Right atrium auricular region (tissue), 2 donors: ENCODE data around the gene TPST2. TPM values are rescaled to one million over a fixed set of nuclear protein-coding genes. Genes with fewer than 3 reads are reported as not detected.

Source experiments
- DNase-seq: peaks from one replicate; pipeline ENCODE4 v3.0.0-alpha.2; 2019; ENCODE audit warnings: low spot score
- H3K27ac ChIP-seq, 2 donors: fragments of 200-600 bp; sonication (generic); 1 replicate in 1 of 2; 2 replicates in 1 of 2; pipeline ENCODE4 v1.5.1; 2016 to 2019
- H3K27me3 ChIP-seq, 2 donors: fragments of 200-600 bp; sonication (generic); one replicate each; pipeline versions ENCODE4 v1.5.1 to v1.6.0; 2017 to 2019
- H3K36me3 ChIP-seq: fragments of 200-600 bp; sonication (generic); one replicate; pipeline ENCODE4 v1.5.1; 2016
- H3K4me1 ChIP-seq, 2 donors: fragments of 200-600 bp; sonication (generic); one replicate each; pipeline versions ENCODE4 v1.5.1 to v1.6.0; 2017 to 2019
- H3K4me3 ChIP-seq, 2 donors: fragments of 200-600 bp; sonication (generic); 1 replicate in 1 of 2; 2 replicates in 1 of 2; pipeline ENCODE4 v1.5.1; 2017 to 2019; ENCODE audit warnings: mild to moderate bottlenecking in 1 of 2, moderate library complexity in 1 of 2
- H3K9me3 ChIP-seq, 2 donors: fragments of 200-600 bp; sonication (generic); one replicate each; pipeline ENCODE4 v1.5.1; 2019
- CTCF ChIP-seq, 2 donors: fragments of 200-600 bp; sonication (generic); IDR thresholded peaks; one replicate each; pipeline ENCODE4 v1.5.1; 2019; ENCODE audit warnings: antibody characterized with exemption in 2 of 2
- total RNA-seq, 2 donors: library from RNA; depleted of rRNA; stranded (reverse); fragments of >200 nt; gene quantifications; one replicate each; pipeline ENCODE4 v1.1.0, GENCODE V29; 2016

TPST2 gene
- total RNA-seq, 2 donors from 2014 or later, result 63.4 to 104 TPM

GRCh38 chr22:26577081-26577480 is 12.9 kb downstream of the TPST2 start:
- peaks cover 0 to 47% of the 10 kb centered on the region in 2 donors for H3K4me1 ChIP-seq
- no peak for TF ChIP-seq CTCF (IDR thresholded peaks at IDR 0.05)
- peaks cover 4% of the 10 kb centered on the region for H3K36me3 ChIP-seq
- no peak overlapping the region for H3K27ac ChIP-seq
- no peaks in the 10 kb centered on the region for H3K27me3 ChIP-seq
- no peak overlapping the region for H3K4me3 ChIP-seq
- no peaks in the 10 kb centered on the region for H3K9me3 ChIP-seq
- no peak for DNase-seq

- no peaks in the 10 kb centered on the region for H3K36me3 ChIP-seq
- no peak for DNase-seq
- no peak overlapping the region for H3K27ac ChIP-seq
- no peaks in the 10 kb centered on the region for H3K9me3 ChIP-seq
- no peak overlapping the region for H3K4me3 ChIP-seq
- H3K27me3 ChIP-seq, result no peaks in the 10 kb centered on the region
- TF ChIP-seq CTCF (IDR thresholded peaks at IDR 0.05), result no peak
- H3K4me1 ChIP-seq, result peaks cover 0 to 45% of the 10 kb centered on the region in 2 donors
Observed at GRCh38 chr22:26576026-26576680, 13.8 kb downstream of the TPST2 start.

- no peak for TF ChIP-seq CTCF (IDR thresholded peaks at IDR 0.05)
- Histone ChIP-seq H3K9me3 (no peaks in the 10 kb centered on the region), H3K36me3 (no peaks in the 10 kb centered on the region), H3K27ac (peak overlapping the region; percentile 3 to 31), H3K27me3 (no peaks in the 10 kb centered on the region), H3K4me3 (no peak overlapping the region), H3K4me1 (peaks cover 0 to 48% of the 10 kb centered on the region in 2 donors)
- no peak for DNase-seq
Observed at GRCh38 chr22:26574001-26574723, 15.8 kb downstream of the TPST2 start.

- peaks cover 0 to 52% of the 10 kb centered on the region in 2 donors for H3K4me1 ChIP-seq
- H3K4me3 ChIP-seq, result no peak overlapping the region
- no peaks in the 10 kb centered on the region for H3K9me3 ChIP-seq
- no peaks in the 10 kb centered on the region for H3K27me3 ChIP-seq
- TF ChIP-seq CTCF (IDR thresholded peaks at IDR 0.05), result no peak
- peak overlapping the region; percentile 3 to 31 for H3K27ac ChIP-seq
- DNase-seq, result peak; percentile 79
- no peaks in the 10 kb centered on the region for H3K36me3 ChIP-seq
Observed at GRCh38 chr22:26573026-26573662, 16.8 kb downstream of the TPST2 start.

- Histone ChIP-seq H3K36me3 (no peaks in the 10 kb centered on the region), H3K27ac (peak overlapping the region; percentile 22 to 71), H3K4me3 (no peak overlapping the region), H3K4me1 (peaks cover 0 to 52% of the 10 kb centered on the region in 2 donors), H3K27me3 (no peaks in the 10 kb centered on the region), H3K9me3 (no peaks in the 10 kb centered on the region)
- DNase-seq, result no peak
- no peak for TF ChIP-seq CTCF (IDR thresholded peaks at IDR 0.05)
Observed at GRCh38 chr22:26570864-26571525, 18.9 kb downstream of the TPST2 start.
